GM13976 (cell line): ENCODE results near the gene S100A5.

ENCODE experiments used
- DNase-seq: peaks from one replicate; pipeline ENCODE4 v3.0.0; 2012; ENCODE audit warnings: low spot score
- CTCF ChIP-seq: IDR thresholded peaks from 2 replicates; pipeline ENCODE4 v1.5.1; 2012; ENCODE audit warnings: borderline replicate concordance, mild to moderate bottlenecking; ENCODE audit not compliant: insufficient read depth; ENCODE audit errors: extremely low read depth, missing control alignments, control extremely low read depth
- in situ Hi-C: fragments of 300-500 bp; cut with MboI; formaldehyde crosslinking; loops from one replicate; pipeline ENCODE4 v1.12.0; 2022; ENCODE audit warnings: low sequenced_read_pairs, mixed read lengths, inconsistent platforms; ENCODE audit not compliant: unreplicated experiment

The S100A5 gene

GRCh38 chr1:153506831-153507413, 33.8 kb downstream of the S100A5 start:
- TF ChIP-seq CTCF: no peak
- in situ Hi-C loops: no loop called here
- DNase-seq: no peak

GRCh38 chr1:153506386-153506785, 34.3 kb downstream of the S100A5 start:
- in situ Hi-C loops: no loop called here
- no peak for TF ChIP-seq CTCF

GRCh38 chr1:153505576-153505975, 35.2 kb downstream of the S100A5 start:
- TF ChIP-seq CTCF: no peak
- in situ Hi-C loops: no loop called here
- DNase-seq: no peak

More at GRCh38 chr1:153506386-153506785, 34.3 kb downstream of the S100A5 start:
- DNase-seq: no peak

GRCh38 chr1:153503766-153504165, 37.0 kb downstream of the S100A5 start:
- in situ Hi-C loops: no loop called here
- TF ChIP-seq CTCF: no peak
- DNase-seq: no peak

GRCh38 chr1:153498746-153499145, 42.0 kb downstream of the S100A5 start:
- no peak for TF ChIP-seq CTCF
- no peak for DNase-seq
- in situ Hi-C loops: no loop called here

- DNase-seq: no peak
- in situ Hi-C loops: no loop called here
- no peak for TF ChIP-seq CTCF
Observed at GRCh38 chr1:153495536-153495935, 45.2 kb downstream of the S100A5 start.
